GM18519 (cell line): ENCODE data around the gene UBE2F.
"Not testable (repeated sequence)": the region's sequence is repeated elsewhere in the genome, so short reads cannot be mapped to it uniquely, and the experiment has no call there.

ENCODE experiments used
- ATAC-seq: cut with Tn5 transposase; IDR thresholded peaks from one replicate; pipeline ENCODE4 v1.9.1; 2021; ENCODE audit warnings: mild to moderate bottlenecking, moderate library complexity; ENCODE audit not compliant: unreplicated experiment, low FRiP score

Gene UBE2F

GRCh38 chr2:237977380-237977779 lies 10.6 kb downstream of the UBE2F start:
- no peak for ATAC-seq

DNA sequence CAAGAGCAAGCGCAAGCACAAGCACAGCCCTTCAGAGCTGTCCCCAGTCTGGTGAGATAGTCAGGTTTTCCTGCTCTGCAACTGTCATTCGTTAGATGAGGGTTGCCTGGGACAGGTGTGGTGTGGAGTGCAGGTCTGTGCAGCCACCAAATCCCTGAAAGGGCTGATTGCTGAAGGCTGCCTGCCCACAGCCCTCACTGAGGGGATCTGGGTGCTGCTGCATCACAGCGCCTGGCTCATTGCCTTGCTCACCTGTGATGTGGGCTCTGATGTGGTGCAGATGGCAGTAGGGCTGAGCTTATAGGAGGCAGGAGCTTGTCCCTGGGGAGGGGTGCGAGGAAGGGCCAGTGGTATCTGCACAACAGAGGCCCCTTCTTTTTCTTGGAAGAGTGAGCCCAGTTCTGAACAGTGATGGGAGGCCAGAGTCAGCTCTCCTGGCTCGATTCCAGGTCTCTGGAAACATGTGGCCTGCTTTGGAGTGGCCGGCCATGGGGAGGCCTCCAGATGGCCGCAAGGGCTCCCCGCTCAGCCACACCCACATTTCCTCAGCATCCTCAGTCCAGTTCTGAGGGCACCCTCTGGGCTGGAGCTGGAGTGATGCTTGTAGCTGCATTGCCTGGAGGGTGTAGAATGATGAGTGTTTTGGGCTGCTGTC lies 11.4 kb downstream of the UBE2F start:
- ATAC-seq = no peak

DNA sequence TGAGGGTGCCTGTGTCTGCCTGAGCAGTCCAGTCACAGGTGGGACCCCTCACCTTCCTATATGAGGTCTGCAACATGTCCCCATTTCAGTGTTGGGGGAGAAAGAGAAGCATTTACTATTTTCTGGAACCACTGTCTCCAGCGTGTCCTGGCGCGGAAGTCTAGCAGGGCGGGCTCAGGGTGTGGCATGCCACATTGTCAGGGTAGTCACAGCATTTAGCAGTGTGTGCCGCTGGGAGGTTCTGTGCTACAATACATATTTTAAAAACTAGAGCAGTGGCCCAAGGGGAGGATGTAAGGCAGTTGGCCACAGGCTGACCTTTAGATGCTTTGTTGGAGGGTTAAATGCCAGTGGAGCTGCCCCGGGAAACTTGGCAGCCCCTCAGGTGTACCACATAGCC lies 12.5 kb downstream of the UBE2F start:
- no peak for ATAC-seq

DNA sequence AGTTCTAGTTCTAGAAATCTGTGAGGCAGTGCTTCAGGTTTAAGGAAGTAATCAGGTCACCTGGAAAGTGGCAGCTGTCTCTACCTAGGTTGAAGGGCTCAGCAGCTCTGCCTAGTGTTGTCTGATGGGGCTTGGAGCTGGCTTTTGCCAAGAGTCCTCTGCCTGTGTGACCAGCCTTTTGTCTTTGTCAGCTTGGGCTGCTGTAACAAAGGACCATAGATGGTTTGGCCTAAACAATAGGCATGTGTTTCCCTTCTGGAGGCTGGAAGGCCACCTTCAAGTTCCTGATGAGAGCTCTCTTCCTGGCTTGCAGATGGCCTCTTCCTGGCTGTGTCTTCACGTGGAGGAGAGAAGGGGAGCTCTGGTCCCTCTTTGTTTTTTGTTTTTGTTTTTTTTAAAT lies 13.3 kb downstream of the UBE2F start:
- no peak for ATAC-seq

DNA sequence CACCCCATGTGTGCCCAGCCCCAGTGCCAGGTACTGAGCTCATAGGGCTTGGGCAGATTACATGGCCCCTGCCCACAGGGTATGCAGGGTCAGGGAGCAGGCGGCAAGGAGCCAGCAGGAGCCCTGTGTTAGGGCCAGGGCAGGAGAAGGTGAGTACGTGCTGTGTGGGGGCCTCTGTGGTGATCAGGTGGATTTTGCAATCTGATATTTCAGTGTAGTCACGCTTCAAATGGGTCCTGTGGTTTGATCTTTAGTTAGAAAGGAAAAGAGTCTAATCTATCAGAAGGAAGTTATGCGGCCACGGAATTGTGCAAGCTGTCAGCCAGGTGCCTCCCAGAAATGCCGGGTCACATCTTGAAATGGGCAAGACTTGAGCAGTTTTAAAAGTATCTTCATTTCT lies 13.9 kb downstream of the UBE2F start:
- ATAC-seq = no peak

DNA sequence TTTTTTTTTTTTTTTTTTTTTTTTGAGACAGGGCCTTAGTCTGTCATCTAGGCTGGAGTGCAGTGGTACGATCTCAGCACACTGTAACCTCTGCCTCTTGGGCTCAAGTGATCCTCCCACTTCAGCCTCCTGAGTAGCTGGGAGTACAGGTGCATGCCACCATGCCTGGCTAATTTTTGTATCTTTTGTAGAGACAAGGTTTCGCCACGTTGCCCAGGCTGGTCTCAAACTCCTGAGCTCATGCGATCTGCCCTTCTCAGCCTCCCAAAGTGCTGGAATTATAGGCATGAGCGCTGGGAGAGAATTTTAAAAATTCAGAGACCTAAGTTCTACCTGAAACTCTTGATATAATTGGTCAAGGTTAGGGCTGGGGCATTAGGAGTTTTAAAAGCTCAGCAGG lies 14.8 kb downstream of the UBE2F start:
- ATAC-seq = not testable (repeated sequence)

- no peak for ATAC-seq
Observed at GRCh38 chr2:237982039-237982725, 15.4 kb downstream of the UBE2F start.

DNA sequence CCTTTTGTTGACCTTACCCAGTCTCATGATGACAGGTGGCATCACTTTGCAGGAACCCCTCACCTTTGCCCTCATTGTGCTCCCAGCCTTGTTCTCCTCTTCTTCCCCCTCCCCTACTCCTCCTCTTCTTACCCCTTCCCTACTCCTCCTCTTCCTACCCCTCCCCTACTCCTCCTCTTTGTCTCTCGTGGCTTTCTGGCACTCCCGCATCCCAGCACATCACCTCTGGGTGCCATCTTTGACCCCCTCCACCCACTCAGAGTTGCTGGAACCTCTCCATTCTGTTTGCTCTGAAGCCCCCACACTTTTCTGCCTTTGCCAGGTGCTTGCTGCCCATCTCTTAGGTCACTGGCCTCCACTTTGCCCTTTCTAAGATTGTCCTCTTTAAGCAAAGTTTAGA lies 17.1 kb downstream of the UBE2F start:
- no peak for ATAC-seq

GRCh38 chr2:237987268-237987667 lies 20.5 kb downstream of the UBE2F start:
- no peak for ATAC-seq

DNA sequence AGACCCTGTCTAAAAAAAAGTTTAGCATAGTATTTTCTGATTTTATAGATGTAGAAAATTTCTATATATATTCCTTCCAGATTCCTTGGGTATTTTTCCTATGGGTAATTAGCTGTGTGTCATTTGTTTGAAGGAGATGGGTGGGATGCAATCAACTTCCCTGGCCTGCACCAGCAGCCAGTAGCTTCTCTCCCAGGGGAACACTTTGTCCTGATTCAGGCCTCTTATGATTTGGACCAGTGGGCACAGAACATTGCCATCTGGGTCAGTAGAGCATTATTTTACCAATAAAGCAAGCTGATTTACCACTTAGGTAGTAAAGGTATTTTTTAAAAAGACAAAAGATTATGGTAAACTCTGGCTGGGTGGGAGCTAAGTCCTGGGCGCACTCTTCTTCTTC lies 26.9 kb downstream of the UBE2F start:
- no peak for ATAC-seq

- ATAC-seq = no peak
Observed at GRCh38 chr2:237995036-237995435, 28.2 kb downstream of the UBE2F start.

DNA sequence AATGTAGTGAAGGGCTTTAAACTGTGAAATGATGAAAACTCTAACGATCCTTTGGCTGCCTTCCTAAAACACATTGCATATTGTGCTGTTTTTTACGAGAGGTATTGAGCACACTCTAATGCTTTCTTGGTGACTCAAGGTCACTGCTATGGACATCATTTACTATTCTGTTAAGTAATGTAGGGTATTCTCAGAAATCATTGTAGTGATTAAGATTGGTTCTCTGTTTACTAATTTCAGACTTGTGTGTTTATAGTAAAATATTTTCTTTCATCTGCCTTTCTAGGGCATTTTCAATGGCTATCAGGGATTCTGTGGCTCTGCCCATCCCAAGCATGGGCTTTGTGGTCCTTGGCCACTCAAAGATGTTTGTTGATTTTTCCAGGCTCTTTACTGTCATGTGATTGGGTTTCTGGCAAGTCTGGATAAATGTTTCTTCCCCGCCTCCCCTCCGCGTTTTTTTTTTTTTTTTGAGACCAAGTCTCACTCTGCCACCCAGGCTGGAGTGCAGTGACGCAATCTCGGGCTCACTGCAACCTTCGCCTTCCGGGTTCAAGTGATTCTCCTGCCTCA lies 29.3 kb downstream of the UBE2F start:
- no peak for ATAC-seq

- ATAC-seq = no peak
Observed at GRCh38 chr2:237997521-237997920, 30.7 kb downstream of the UBE2F start.

DNA sequence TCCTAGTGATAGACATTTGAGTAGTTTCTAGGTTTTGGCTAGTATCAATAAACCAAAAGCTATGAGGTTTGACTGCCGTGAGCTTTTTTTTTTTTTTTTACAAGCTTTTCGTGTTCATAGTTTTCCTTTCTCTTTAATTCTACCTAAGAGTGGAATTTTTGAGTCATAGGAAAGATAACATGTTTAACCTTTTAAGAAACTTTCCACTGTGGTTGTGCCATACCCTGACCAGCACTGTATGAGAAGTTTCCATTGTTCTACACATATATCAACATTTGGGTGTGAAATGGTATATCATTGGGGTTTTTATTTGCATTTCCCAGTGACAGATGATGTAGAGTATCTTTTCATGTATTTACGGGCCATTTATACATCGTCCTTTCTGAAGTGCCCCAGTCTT lies 31.7 kb downstream of the UBE2F start:
- peak; percentile 58 for ATAC-seq

- ATAC-seq = no peak
Observed at GRCh38 chr2:238003234-238004031, 36.6 kb downstream of the UBE2F start.

GRCh38 chr2:238004077-238004830 lies 37.4 kb downstream of the UBE2F start:
- no peak for ATAC-seq

DNA sequence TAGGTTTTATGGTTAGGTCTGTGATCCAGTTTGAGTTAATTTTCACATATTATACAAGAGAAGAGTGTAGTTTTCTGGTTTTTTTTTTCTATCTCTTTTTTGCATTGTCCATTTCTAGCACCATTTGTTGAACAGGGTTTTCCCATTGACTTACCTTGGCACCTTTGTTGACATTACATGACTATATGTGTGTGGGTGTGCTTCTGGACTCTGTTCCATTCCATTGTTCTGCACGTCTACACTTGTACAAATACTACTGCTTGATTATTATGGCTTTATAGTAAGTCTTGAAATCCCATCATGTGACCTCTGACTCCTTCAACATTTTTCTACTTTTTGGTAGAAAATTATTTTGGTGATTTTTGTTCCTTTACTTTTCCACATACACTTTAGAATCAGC lies 38.7 kb downstream of the UBE2F start:
- ATAC-seq = no peak

- no peak for ATAC-seq
Observed at GRCh38 chr2:238006510-238006909, 39.7 kb downstream of the UBE2F start.

DNA sequence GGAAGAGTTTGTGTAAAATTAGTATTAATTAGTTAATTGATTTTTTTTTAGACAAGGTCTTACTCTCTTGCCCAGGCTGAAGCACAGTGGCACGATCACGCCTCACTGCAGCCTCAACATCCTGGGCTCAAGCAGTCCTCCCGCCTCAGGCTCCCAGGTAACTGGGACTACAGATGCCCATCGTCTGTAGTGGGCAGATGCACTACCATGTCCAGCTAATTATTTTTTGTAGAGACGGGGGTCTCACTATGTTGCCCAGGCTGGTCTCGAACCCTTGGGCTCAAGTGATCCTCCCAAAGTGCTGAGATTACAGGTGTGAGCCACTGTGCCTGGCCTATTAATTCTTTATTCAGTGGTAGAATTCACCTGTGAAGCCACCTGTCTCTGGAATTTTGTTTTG lies 41.1 kb downstream of the UBE2F start:
- ATAC-seq = no peak

DNA sequence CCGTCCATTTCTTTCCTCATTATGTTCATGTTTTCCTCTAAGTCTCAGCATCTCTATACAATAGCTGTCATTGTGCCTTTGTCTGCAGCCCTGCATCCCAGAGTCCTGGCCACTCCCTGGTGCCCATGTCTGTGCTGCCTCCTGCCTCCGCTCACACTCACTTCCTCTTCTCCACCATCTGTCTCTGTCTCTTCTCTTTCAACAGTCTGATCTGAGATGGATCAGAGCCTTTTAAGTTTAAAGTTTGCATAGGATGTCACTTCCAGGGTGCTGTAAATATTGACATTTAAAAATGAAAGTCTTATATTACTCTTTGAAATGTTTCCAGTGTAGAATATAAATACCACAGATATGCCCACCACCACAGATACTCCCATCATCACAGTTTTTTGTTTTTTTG lies 42.7 kb downstream of the UBE2F start:
- ATAC-seq = no peak

- ATAC-seq = no peak
Observed at GRCh38 chr2:238010572-238010971, 43.8 kb downstream of the UBE2F start.
